Measurements from ENCODE around the gene DTX2. TPM values are rescaled to one million over a fixed set of nuclear protein-coding genes. Genes with fewer than 3 reads are reported as not detected.
"Not testable (repeated sequence)": the region's sequence is repeated elsewhere in the genome, so short reads cannot be mapped to it uniquely, and the experiment has no call there.

DTX2 gene
- polyA plus RNA-seq, 2 of the 4 experiments (the other 2 are of a cell fraction): 11.2 to 52.7 TPM

DNA sequence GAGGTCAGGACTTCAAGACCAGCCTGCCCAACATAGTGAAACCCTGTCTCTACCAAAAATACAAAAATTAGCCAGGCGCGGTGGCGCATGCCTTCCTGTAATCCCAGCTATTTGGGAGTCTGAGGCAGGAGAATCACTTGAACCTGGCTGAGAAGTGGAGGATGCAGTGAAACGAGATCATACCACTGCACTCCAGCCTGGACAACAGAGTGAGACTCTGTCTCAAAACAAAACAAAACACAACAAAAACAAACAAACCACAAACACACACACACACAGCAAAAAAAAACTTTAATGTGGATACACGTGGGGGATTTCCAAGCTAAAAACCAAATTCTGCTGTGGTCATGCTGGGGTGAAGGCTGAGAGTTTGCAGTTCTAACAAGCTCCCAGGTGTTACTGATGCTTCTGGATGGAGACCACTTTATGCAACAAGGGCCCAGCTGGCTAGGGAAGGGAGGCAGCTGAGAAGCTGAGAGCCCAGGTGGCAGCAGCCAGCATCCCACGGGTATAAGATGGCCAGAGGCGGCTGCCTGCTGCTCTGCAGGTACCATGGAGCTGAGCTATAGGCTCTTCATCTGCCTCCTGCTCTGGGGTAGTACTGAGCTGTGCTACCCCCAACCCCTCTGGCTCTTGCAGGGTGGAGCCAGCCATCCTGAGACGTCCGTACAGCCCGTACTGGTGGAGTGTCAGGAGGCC lies 36.9 kb upstream of the DTX2 start, which contains the start of gene ZP3:
Gene ZP3, plus strand, starts transcription at position 538 of the 699 bp plus-strand sequence. Its CDS starts 15 bp downstream, at position 553.
- DNase-seq (ENCODE audit: low read depth in 1 of 2, low spot score in 1 of 2): no peak
- no peak for FAIRE-seq
- 90% methylated on average over 10 of the region's 10 CpGs for WGBS (ENCODE audit: missing lambda C conversion rate)
- ATAC-seq: no peak; a peak in 1 of 6 replicates
- POLR2A ChIA-PET: interaction anchor here (1.3 kb wide), 1 partner anchor 66 kb away, joined by 8 read pairs; the partner anchor contains the start of gene YWHAG
- Histone ChIP-seq H3K4me3 (no peak within 1 kb of the TSS), H3K9me3 (peaks cover 7% of the 10 kb centered on the region; the same call in 1 of the 3 replicates), H3K27ac (peak within 1 kb of the TSS; percentile 71 to 83), H3K4me1 (peaks cover 43% of the 10 kb centered on the region), H3K4me2 (peak within 1 kb of the TSS; percentile 37)
- TF ChIP-seq FOSB (CRISPR knock-in tag; IDR thresholded peaks at IDR 0.05) (no peak), RAD21 (conservative IDR thresholded peaks at IDR 0.05 in 1 of 2, IDR thresholded peaks at IDR 0.05 in 1 of 2) (no peak), JUNB (IDR thresholded peaks at IDR 0.05) (no peak), NPAS2 (CRISPR knock-in tag; IDR thresholded peaks at IDR 0.05; ENCODE audit: borderline replicate concordance) (no peak), NFE2L2 (conservative IDR thresholded peaks at IDR 0.05; ENCODE audit: low read length) (no peak), RFX5 (IDR thresholded peaks at IDR 0.05) (no peak), TP53 (CRISPR knock-in tag; IDR thresholded peaks at IDR 0.05) (no peak), NR3C1 (IDR thresholded peaks at IDR 0.05) (no peak), ZSCAN20 (CRISPR knock-in tag; IDR thresholded peaks at IDR 0.05) (no peak), TFCP2L1 (CRISPR knock-in tag; IDR thresholded peaks at IDR 0.05) (no peak), CBX2 (IDR thresholded peaks at IDR 0.05; ENCODE audit: borderline replicate concordance, low read depth) (no peak)
- TF ChIP-seq, protein P1, sequence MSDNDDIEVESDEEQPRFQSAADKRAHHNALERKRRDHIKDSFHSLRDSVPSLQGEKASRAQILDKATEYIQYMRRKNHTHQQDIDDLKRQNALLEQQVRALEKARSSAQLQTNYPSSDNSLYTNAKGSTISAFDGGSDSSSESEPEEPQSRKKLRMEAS (IDR thresholded peaks at IDR 0.05): no peak
- TF ChIP-seq, protein P2, sequence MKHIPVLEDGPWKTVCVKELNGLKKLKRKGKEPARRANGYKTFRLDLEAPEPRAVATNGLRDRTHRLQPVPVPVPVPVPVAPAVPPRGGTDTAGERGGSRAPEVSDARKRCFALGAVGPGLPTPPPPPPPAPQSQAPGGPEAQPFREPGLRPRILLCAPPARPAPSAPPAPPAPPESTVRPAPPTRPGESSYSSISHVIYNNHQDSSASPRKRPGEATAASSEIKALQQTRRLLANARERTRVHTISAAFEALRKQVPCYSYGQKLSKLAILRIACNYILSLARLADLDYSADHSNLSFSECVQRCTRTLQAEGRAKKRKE (CRISPR knock-in tag; IDR thresholded peaks at IDR 0.05; ENCODE audit: low read depth): no peak
- CTCF ChIA-PET: interaction anchor here (1.0 kb wide), 1 partner anchor 105 kb away, joined by 4 read pairs; no protein-coding TSS in a partner anchor

DNA sequence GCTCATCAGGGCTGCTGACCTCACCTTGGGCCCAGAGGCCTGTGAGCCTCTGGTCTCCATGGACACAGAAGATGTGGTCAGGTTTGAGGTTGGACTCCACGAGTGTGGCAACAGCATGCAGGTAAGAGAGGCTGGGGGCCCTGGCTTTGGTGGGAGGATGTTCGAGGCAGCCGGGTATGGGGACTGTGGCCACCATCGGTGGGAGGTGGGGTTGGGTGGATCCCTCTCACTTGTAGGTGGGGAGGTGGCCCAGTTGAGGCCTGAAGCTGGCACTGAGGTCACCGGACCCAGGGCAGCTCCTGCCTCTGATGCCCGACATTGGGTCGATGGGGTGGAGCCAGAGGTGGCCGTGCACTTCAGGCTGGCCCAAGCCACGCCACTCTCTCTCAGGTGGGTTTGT lies 36.4 kb upstream of the DTX2 start:
- H3K27ac ChIP-seq: peak overlapping the region; percentile 71 to 83; a peak in 5 of 6 replicates
- TF ChIP-seq EHF (CRISPR knock-in tag; IDR thresholded peaks at IDR 0.05) (no peak), BHLHE40 (IDR thresholded peaks at IDR 0.05; ENCODE audit: low read depth, low read length) (no peak), MYC (IDR thresholded peaks at IDR 0.05; ENCODE audit: borderline replicate concordance, low read length) (no peak), POLR2AphosphoS2 (conservative IDR thresholded peaks at IDR 0.05; ENCODE audit: low read length) (no peak), KDM5A (IDR thresholded peaks at IDR 0.05) (no peak), CEBPB (IDR thresholded peaks at IDR 0.05) (no peak), JUN (IDR thresholded peaks at IDR 0.05) (no peak), SREBF2 (IDR thresholded peaks at IDR 0.05) (no peak), CHD4 (IDR thresholded peaks at IDR 0.05; ENCODE audit: borderline replicate concordance) (no peak), CHD2 (IDR thresholded peaks at IDR 0.05; ENCODE audit: low read length, partially characterized antibody) (no peak), ZSCAN20 (CRISPR knock-in tag; IDR thresholded peaks at IDR 0.05) (no peak), PHF8 (IDR thresholded peaks at IDR 0.05; ENCODE audit: borderline replicate concordance, low read depth) (no peak), FOSL2 (IDR thresholded peaks at IDR 0.05) (no peak), FOSL2 (CRISPR knock-in tag; IDR thresholded peaks at IDR 0.05) (no peak), POLR2A (IDR thresholded peaks at IDR 0.05; ENCODE audit: low read length) (no peak), RARB (CRISPR knock-in tag; IDR thresholded peaks at IDR 0.05) (no peak), ZNF302 (CRISPR knock-in tag; IDR thresholded peaks at IDR 0.05) (no peak), TP53 (CRISPR knock-in tag; IDR thresholded peaks at IDR 0.05) (no peak)
- TF ChIP-seq, protein P3, sequence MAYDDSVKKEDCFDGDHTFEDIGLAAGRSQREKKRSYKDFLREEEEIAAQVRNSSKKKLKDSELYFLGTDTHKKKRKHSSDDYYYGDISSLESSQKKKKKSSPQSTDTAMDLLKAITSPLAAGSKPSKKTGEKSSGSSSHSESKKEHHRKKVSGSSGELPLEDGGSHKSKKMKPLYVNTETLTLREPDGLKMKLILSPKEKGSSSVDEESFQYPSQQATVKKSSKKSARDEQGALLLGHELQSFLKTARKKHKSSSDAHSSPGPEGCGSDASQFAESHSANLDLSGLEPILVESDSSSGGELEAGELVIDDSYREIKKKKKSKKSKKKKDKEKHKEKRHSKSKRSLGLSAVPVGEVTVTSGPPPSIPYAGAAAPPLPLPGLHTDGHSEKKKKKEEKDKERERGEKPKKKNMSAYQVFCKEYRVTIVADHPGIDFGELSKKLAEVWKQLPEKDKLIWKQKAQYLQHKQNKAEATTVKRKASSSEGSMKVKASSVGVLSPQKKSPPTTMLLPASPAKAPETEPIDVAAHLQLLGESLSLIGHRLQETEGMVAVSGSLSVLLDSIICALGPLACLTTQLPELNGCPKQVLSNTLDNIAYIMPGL (CRISPR knock-in tag; IDR thresholded peaks at IDR 0.05; ENCODE audit: borderline replicate concordance): no peak
- TF ChIP-seq, protein P4, sequence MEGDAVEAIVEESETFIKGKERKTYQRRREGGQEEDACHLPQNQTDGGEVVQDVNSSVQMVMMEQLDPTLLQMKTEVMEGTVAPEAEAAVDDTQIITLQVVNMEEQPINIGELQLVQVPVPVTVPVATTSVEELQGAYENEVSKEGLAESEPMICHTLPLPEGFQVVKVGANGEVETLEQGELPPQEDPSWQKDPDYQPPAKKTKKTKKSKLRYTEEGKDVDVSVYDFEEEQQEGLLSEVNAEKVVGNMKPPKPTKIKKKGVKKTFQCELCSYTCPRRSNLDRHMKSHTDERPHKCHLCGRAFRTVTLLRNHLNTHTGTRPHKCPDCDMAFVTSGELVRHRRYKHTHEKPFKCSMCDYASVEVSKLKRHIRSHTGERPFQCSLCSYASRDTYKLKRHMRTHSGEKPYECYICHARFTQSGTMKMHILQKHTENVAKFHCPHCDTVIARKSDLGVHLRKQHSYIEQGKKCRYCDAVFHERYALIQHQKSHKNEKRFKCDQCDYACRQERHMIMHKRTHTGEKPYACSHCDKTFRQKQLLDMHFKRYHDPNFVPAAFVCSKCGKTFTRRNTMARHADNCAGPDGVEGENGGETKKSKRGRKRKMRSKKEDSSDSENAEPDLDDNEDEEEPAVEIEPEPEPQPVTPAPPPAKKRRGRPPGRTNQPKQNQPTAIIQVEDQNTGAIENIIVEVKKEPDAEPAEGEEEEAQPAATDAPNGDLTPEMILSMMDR (IDR thresholded peaks at IDR 0.05): no peak
- TF ChIP-seq, protein P5, sequence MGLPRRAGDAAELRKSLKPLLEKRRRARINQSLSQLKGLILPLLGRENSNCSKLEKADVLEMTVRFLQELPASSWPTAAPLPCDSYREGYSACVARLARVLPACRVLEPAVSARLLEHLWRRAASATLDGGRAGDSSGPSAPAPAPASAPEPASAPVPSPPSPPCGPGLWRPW (IDR thresholded peaks at IDR 0.05): no peak
- H3K4me2 ChIP-seq: no peak overlapping the region
- H3K4me3 ChIP-seq: no peak overlapping the region
- ChIA-PET CTCF (no interaction called here), POLR2A (no interaction called here)
- H3K4me1 ChIP-seq: peaks cover 43% of the 10 kb centered on the region
- peaks cover 6% of the 10 kb centered on the region; the same call in 1 of the 3 replicates for H3K9me3 ChIP-seq
- no peak for FAIRE-seq
- WGBS (ENCODE audit: missing lambda C conversion rate): 87% methylated on average over 7 of the region's 9 CpGs
- no peak for ATAC-seq
- DNase-seq (ENCODE audit: low read depth in 1 of 2, low spot score in 1 of 2): no peak

DNA sequence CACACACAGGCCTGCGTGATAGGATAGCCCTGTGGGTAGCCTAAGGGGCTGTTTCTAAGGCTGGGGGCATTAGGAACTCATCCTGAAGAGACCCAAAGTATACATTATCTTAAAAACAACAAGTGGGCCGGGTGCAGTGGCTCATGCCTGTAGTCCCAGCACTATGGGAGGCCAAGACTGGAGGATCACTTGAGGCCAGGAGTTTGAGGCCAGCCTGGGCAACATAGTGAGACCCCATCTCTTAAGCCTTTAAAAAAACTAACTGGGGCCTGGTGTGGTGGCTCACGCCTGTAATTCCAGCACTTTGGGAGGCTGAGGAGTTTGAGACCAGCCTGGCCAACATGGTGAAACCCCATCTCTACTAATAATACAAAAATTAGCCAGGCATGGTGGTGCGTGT lies 36.0 kb upstream of the DTX2 start:
- 92% methylated on average over 4 of the region's 4 CpGs for WGBS (ENCODE audit: missing lambda C conversion rate)

More for the DNA sequence above, 36.0 kb upstream of the DTX2 start:
- H3K4me2 ChIP-seq; POLR2A ChIA-PET; CTCF ChIA-PET; ATAC-seq; H3K9me3 ChIP-seq; FAIRE-seq; H3K4me3 ChIP-seq; DNase-seq (ENCODE audit: low read depth in 1 of 2, low spot score in 1 of 2): not testable (repeated sequence)
- Histone ChIP-seq H3K4me1 (peaks cover 42% of the 10 kb centered on the region), H3K27ac (peak overlapping the region in 1 of 2 experiments; percentile 83; a peak in 3 of 6 replicates)

Data from A549 (cell line).